ENCODE results near the gene STK11. TPM values are rescaled to one million over a fixed set of nuclear protein-coding genes. Genes with fewer than 3 reads are reported as not detected.

STK11 gene
- total and polyA plus RNA-seq, 3 donors from 2014 or later, result 194 to 209 (median 197) TPM

DNA sequence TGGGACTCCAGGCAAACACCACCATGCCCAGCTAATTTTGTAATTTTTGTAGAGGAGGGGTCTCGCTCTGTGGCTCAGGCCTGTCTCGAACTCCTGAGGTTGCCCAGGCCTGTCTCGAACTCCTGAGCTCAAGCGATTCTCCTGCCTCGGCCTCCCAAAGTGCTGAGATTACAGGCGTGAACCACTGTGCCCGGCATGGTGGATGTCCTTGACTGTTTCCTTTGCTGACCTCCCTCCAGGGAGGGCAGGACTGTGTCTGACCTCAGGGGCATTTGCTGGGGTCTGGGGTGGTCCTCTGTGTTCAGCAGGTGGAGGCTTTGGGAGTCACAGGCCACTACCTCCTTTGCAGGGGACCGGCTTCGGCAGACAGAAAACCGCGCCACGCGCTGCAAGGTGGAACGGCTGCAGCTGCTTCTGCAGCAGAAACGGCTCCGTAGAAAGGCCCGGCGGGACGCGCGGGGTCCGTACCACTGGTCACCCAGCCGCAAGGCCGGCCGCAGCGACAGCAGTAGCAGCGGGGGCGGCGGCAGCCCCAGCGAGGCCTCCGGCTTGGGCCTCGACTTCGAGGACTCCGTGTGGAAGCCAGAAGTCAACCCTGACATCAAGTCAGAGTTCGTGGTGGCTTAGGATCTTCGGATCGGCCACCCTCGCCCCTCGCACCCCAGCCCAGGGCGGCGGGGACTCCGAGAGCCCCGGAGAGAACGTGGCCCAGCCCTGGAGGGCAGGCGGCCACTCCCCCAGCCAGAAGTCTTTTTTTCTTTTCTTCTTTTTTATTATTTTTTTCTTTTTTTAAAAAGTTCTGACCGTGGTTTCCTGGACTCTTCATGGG is 51.3 kb downstream of the STK11 start:
- no peak overlapping the region for H3K4me3 ChIP-seq
- TF ChIP-seq, protein P1, sequence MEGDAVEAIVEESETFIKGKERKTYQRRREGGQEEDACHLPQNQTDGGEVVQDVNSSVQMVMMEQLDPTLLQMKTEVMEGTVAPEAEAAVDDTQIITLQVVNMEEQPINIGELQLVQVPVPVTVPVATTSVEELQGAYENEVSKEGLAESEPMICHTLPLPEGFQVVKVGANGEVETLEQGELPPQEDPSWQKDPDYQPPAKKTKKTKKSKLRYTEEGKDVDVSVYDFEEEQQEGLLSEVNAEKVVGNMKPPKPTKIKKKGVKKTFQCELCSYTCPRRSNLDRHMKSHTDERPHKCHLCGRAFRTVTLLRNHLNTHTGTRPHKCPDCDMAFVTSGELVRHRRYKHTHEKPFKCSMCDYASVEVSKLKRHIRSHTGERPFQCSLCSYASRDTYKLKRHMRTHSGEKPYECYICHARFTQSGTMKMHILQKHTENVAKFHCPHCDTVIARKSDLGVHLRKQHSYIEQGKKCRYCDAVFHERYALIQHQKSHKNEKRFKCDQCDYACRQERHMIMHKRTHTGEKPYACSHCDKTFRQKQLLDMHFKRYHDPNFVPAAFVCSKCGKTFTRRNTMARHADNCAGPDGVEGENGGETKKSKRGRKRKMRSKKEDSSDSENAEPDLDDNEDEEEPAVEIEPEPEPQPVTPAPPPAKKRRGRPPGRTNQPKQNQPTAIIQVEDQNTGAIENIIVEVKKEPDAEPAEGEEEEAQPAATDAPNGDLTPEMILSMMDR (IDR thresholded peaks at IDR 0.05), result no peak
- no peak for TF ChIP-seq POLR2A (IDR thresholded peaks at IDR 0.05)
- H3K4me1 ChIP-seq, result peaks cover 72% of the 10 kb centered on the region
- no peaks in the 10 kb centered on the region for H3K9me3 ChIP-seq
- intact Hi-C loops (cut with DNase I; ENCODE audit: low total_unique reads), result no loop called here
- H3K36me3 ChIP-seq (ENCODE audit: low read depth, missing control alignments), result no peaks in the 10 kb centered on the region
- no peaks in the 10 kb centered on the region for H3K27me3 ChIP-seq
- DNase-seq, result no peak
- H3K27ac ChIP-seq, result peak overlapping the region in 1 of 2 donors; percentile 36
- WGBS, 2 donors, result 84 to 88% methylated on average over 34 to 45 of the region's 46 CpGs

DNA sequence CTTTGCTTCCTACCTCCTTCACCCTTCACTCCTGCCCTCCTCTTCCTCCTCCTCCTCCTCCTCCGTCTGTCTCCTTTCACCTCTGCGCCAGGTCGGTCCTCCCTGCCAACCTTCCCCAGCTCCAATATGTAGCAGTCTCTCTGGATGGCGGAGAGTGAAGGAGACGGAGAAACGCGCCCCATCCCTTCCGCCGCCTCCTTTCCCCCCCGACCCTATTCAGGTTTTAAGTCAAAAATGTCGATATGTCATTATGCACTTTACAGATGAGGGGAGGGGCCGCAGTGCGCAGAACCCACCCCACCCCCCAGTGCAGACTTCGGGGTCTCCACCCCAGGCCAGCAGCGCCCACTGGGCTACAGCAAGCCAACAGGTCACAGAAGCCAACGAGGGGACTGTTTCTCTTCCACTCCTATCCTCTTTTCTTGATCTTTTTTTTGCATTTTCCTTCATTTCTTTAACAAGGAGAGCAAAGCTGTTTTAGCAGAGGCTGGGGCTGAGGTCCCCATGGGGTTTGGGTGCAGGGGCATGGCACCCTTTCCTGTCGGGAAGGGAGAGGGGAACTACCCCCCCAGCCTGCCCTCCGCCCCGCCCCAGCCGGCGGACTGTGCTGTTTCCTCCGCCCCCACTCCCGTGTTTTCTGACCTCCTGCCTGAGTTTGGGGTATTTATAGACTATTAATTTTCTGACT is 52.0 kb downstream of the STK11 start:
- TF ChIP-seq, protein P1 (IDR thresholded peaks at IDR 0.05), result no peak
- TF ChIP-seq POLR2A (IDR thresholded peaks at IDR 0.05), result no peak

DNA sequence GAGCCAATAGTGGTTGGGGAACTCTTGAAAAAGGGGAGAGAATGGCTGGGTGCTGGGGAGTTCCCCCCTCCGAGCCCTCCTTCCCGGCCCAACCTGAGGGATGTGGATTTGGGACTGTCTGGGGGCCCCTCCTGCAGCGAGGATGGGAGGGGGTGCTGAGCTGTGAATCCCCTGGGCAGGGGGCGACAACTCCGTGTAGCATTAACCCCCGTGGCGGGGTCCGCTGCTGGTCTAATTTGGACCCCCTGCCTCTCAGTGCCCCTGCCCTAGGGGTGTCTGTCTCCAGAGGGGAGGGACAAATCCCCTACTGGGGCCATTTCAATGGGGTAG is 52.5 kb downstream of the STK11 start:
- Histone ChIP-seq H3K4me3 (no peak overlapping the region), H3K9me3 (no peaks in the 10 kb centered on the region), H3K4me1 (peaks cover 73% of the 10 kb centered on the region), H3K27me3 (no peaks in the 10 kb centered on the region), H3K36me3 (ENCODE audit: low read depth, missing control alignments) (no peaks in the 10 kb centered on the region), H3K27ac (peak overlapping the region; percentile 88 to 91)
- TF ChIP-seq, protein P1 (IDR thresholded peaks at IDR 0.05), result no peak
- no peak for TF ChIP-seq POLR2A (IDR thresholded peaks at IDR 0.05)
- intact Hi-C loops (cut with DNase I; ENCODE audit: low total_unique reads), result no loop called here
- no peak for DNase-seq
- 71 to 76% methylated on average over 8 of the region's 8 CpGs for WGBS, 2 donors

More for the DNA sequence above, 52.0 kb downstream of the STK11 start:
- 62 to 65% methylated on average over 23 of the region's 23 CpGs for WGBS, 2 donors
- Histone ChIP-seq H3K4me3 (no peak overlapping the region), H3K4me1 (peaks cover 73% of the 10 kb centered on the region), H3K9me3 (no peaks in the 10 kb centered on the region), H3K36me3 (ENCODE audit: low read depth, missing control alignments) (no peaks in the 10 kb centered on the region), H3K27ac (peak overlapping the region; percentile 88 to 91), H3K27me3 (no peaks in the 10 kb centered on the region)
- no peak for DNase-seq
- intact Hi-C loops (cut with DNase I; ENCODE audit: low total_unique reads), result no loop called here

DNA sequence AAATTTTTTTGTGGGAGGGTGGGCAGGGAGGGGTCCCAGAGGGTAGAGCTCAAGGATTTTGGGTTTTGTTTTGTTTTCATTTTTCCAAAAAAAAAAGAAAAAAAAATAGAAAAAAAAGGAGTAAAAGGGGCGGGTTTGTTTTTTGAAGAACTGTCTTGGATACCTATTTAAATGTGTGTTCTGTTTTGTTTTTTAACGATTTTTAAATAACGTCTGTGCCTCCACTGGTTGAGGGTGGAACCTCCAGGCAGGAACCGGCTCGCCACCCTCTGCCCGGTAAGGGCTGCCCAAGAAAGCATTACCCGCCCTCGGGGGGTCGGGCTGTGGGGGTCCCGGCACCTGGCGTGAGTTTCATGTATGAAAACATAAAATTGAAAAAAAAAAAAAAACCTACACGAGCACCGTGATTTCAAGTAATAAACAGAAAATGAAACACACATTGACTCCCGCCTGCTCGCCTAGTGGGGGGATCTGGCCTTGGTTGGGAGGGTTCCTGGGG is 53.2 kb downstream of the STK11 start:
- TF ChIP-seq, protein P1 (IDR thresholded peaks at IDR 0.05), result no peak
- TF ChIP-seq POLR2A (IDR thresholded peaks at IDR 0.05), result no peak
- intact Hi-C loops (cut with DNase I; ENCODE audit: low total_unique reads), result no loop called here
- H3K4me3 ChIP-seq, result no peak overlapping the region

More for the DNA sequence above, 53.2 kb downstream of the STK11 start:
- Histone ChIP-seq H3K4me1 (peaks cover 68% of the 10 kb centered on the region), H3K27me3 (no peaks in the 10 kb centered on the region), H3K27ac (peak overlapping the region; percentile 88 to 91), H3K36me3 (ENCODE audit: low read depth, missing control alignments) (no peaks in the 10 kb centered on the region), H3K9me3 (no peaks in the 10 kb centered on the region)
- DNase-seq, result no peak
- 33 to 34% methylated on average over 15 of the region's 15 CpGs for WGBS, 2 donors

All from testis (tissue), 3 donors.